Measurements from ENCODE around the gene DRD2.

DRD2 gene

GRCh38 chr11:113400631-113401230 lies 74.5 kb downstream of the DRD2 start:
- no peak for DNase-seq (ENCODE audit: low read depth)

- DNase-seq (ENCODE audit: low read depth) = no peak
Measured at GRCh38 chr11:113398669-113399430, 76.3 kb downstream of the DRD2 start.

- no peak for DNase-seq (ENCODE audit: low read depth)
Measured at GRCh38 chr11:113397821-113398220, 77.4 kb downstream of the DRD2 start.

- no peak for DNase-seq (ENCODE audit: low read depth)
Measured at GRCh38 chr11:113397212-113397611, 78.0 kb downstream of the DRD2 start.

GRCh38 chr11:113396690-113397089 lies 78.5 kb downstream of the DRD2 start:
- no peak for DNase-seq (ENCODE audit: low read depth)

GRCh38 chr11:113395782-113396336 lies 79.3 kb downstream of the DRD2 start:
- no peak for DNase-seq (ENCODE audit: low read depth)

GRCh38 chr11:113394919-113395318 lies 80.3 kb downstream of the DRD2 start:
- no peak for DNase-seq (ENCODE audit: low read depth)

GRCh38 chr11:113393501-113393985 lies 81.7 kb downstream of the DRD2 start:
- DNase-seq (ENCODE audit: low read depth) = no peak

- DNase-seq (ENCODE audit: low read depth) = no peak
Measured at GRCh38 chr11:113392236-113392921, 82.8 kb downstream of the DRD2 start.

GRCh38 chr11:113389272-113389671 lies 85.9 kb downstream of the DRD2 start:
- DNase-seq (ENCODE audit: low read depth) = no peak

GRCh38 chr11:113387605-113388211 lies 87.5 kb downstream of the DRD2 start, which contains the start of gene ANKK1:
Gene ANKK1 (plus strand): TSS chr11:113387779. CDS start chr11:113387885, 106 bp downstream.
- no peak for DNase-seq (ENCODE audit: low read depth)

GRCh38 chr11:113386866-113387265 lies 88.3 kb downstream of the DRD2 start:
- no peak for DNase-seq (ENCODE audit: low read depth)

- DNase-seq (ENCODE audit: low read depth) = no peak
Measured at GRCh38 chr11:113385749-113386148, 89.4 kb downstream of the DRD2 start.

GRCh38 chr11:113384551-113384950 lies 90.6 kb downstream of the DRD2 start:
- no peak for DNase-seq (ENCODE audit: low read depth)

GRCh38 chr11:113382121-113382520 lies 93.1 kb downstream of the DRD2 start:
- no peak for DNase-seq (ENCODE audit: low read depth)

- no peak for DNase-seq (ENCODE audit: low read depth)
Measured at GRCh38 chr11:113378692-113379091, 96.5 kb downstream of the DRD2 start.

GRCh38 chr11:113377681-113378412 lies 97.4 kb downstream of the DRD2 start:
- no peak for DNase-seq (ENCODE audit: low read depth)

GRCh38 chr11:113376156-113376555 lies 99.0 kb downstream of the DRD2 start:
- no peak for DNase-seq (ENCODE audit: low read depth)

GRCh38 chr11:113375402-113375801 lies 99.8 kb downstream of the DRD2 start:
- no peak for DNase-seq (ENCODE audit: low read depth)

- no peak for DNase-seq (ENCODE audit: low read depth)
Measured at GRCh38 chr11:113373981-113374560, 101.1 kb downstream of the DRD2 start.

- no peak for DNase-seq (ENCODE audit: low read depth)
Measured at GRCh38 chr11:113373306-113373705, 101.9 kb downstream of the DRD2 start.

All from activated T-cell treated with anti-CD3 and anti-CD28 coated beads for 48 hours (primary cell).